ENCODE measurements around the gene PGM2L1. TPM values are rescaled to one million over a fixed set of nuclear protein-coding genes. Genes with fewer than 3 reads are reported as not detected.

The PGM2L1 gene
- total RNA-seq, 2 donors from 2014 or later, result 3.6 to 4.3 TPM

GRCh38 chr11:74403607-74404321 lies 5.5 kb upstream of the PGM2L1 start:
- Histone ChIP-seq H3K27ac (no peak overlapping the region), H3K9me3 (no peaks in the 10 kb centered on the region), H3K4me1 (replicated peaks) (no peaks in the 10 kb centered on the region), H3K36me3 (no peaks in the 10 kb centered on the region), H3K27me3 (replicated peaks; ENCODE audit: insufficient read depth) (no peaks in the 10 kb centered on the region), H3K4me3 (no peak overlapping the region)
- no peak for DNase-seq (ENCODE audit: low spot score)
- intact Hi-C loops (cut with DNase I), result no loop called here
- WGBS, result 63% methylated on average over 4 of the region's 4 CpGs
- TF ChIP-seq, protein P1, sequence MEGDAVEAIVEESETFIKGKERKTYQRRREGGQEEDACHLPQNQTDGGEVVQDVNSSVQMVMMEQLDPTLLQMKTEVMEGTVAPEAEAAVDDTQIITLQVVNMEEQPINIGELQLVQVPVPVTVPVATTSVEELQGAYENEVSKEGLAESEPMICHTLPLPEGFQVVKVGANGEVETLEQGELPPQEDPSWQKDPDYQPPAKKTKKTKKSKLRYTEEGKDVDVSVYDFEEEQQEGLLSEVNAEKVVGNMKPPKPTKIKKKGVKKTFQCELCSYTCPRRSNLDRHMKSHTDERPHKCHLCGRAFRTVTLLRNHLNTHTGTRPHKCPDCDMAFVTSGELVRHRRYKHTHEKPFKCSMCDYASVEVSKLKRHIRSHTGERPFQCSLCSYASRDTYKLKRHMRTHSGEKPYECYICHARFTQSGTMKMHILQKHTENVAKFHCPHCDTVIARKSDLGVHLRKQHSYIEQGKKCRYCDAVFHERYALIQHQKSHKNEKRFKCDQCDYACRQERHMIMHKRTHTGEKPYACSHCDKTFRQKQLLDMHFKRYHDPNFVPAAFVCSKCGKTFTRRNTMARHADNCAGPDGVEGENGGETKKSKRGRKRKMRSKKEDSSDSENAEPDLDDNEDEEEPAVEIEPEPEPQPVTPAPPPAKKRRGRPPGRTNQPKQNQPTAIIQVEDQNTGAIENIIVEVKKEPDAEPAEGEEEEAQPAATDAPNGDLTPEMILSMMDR (IDR thresholded peaks at IDR 0.05), result no peak
- TF ChIP-seq POLR2A (IDR thresholded peaks at IDR 0.05) (no peak), POLR2AphosphoS5 (IDR thresholded peaks at IDR 0.05) (no peak)

- no peaks in the 10 kb centered on the region for H3K9me3 ChIP-seq
- H3K36me3 ChIP-seq, result no peaks in the 10 kb centered on the region
- H3K4me3 ChIP-seq, result no peak overlapping the region
- H3K27me3 ChIP-seq (replicated peaks; ENCODE audit: insufficient read depth), result no peaks in the 10 kb centered on the region
- H3K27ac ChIP-seq, result no peak overlapping the region
- intact Hi-C loops (cut with DNase I), result no loop called here
- TF ChIP-seq POLR2AphosphoS5 (IDR thresholded peaks at IDR 0.05) (no peak), POLR2A (IDR thresholded peaks at IDR 0.05) (no peak)
- TF ChIP-seq, protein P1 (IDR thresholded peaks at IDR 0.05), result no peak
- no peaks in the 10 kb centered on the region for H3K4me1 ChIP-seq (replicated peaks)
- DNase-seq (ENCODE audit: low spot score), result no peak
- WGBS, result 22% methylated on average over 2 of the region's 2 CpGs
Measured at GRCh38 chr11:74400606-74401005, 2.4 kb upstream of the PGM2L1 start.

- no peaks in the 10 kb centered on the region for H3K27me3 ChIP-seq (replicated peaks; ENCODE audit: insufficient read depth)
- DNase-seq (ENCODE audit: low spot score), result peak; percentile 22
- intact Hi-C loops (cut with DNase I), result loop anchor here (5.0 kb wide), 1 partner anchor 140 kb away; no protein-coding TSS in a partner anchor
- under 1% methylated on average over 35 of the region's 35 CpGs for WGBS
- H3K36me3 ChIP-seq, result no peaks in the 10 kb centered on the region
- H3K27ac ChIP-seq, result peak overlapping the region; percentile 88 to 91
- peak overlapping the region; percentile 75 to 90 for H3K4me3 ChIP-seq
- TF ChIP-seq POLR2A (IDR thresholded peaks at IDR 0.05) (no peak), POLR2AphosphoS5 (IDR thresholded peaks at IDR 0.05) (peak; percentile 26)
- TF ChIP-seq, protein P1 (IDR thresholded peaks at IDR 0.05), result peak in 1 of 4 experiments; percentile 19
- no peaks in the 10 kb centered on the region for H3K9me3 ChIP-seq
- H3K4me1 ChIP-seq (replicated peaks), result no peaks in the 10 kb centered on the region
Measured at GRCh38 chr11:74397501-74398243, 561 bp downstream of the PGM2L1 start.

GRCh38 chr11:74392256-74392655 lies 6.0 kb downstream of the PGM2L1 start:
- no peak for DNase-seq (ENCODE audit: low spot score)
- intact Hi-C loops (cut with DNase I), result no loop called here
- Histone ChIP-seq H3K27me3 (replicated peaks; ENCODE audit: insufficient read depth) (no peaks in the 10 kb centered on the region), H3K36me3 (no peaks in the 10 kb centered on the region), H3K4me1 (replicated peaks) (no peaks in the 10 kb centered on the region), H3K4me3 (no peak overlapping the region), H3K9me3 (no peaks in the 10 kb centered on the region), H3K27ac (no peak overlapping the region)
- TF ChIP-seq POLR2AphosphoS5 (IDR thresholded peaks at IDR 0.05) (no peak), POLR2A (IDR thresholded peaks at IDR 0.05) (no peak)
- TF ChIP-seq, protein P1 (IDR thresholded peaks at IDR 0.05), result no peak
- WGBS, result 90% methylated on average over 8 of the region's 8 CpGs

Measured in prostate gland (tissue), 2 donors.